Endothelial cell of umbilical vein (primary cell): ENCODE measurements around the gene FOXP1. TPM values are rescaled to one million over a fixed set of nuclear protein-coding genes. Genes with fewer than 3 reads are reported as not detected.

Experiments used
- BruUV-seq: library from RNA; stranded (reverse); fragments of 400-500 nt; replicated peaks from 2 replicates; lab custom pipeline; 2021; lab: Mats Ljungman, UMichigan
- CTCF ChIA-PET: fragments of 300-600, 350-600 bp; sonication (Branson Sonifier 250); formaldehyde crosslinking; loops from one replicate; lab custom pipeline; 2021; ENCODE audit warnings: antibody characterized with exemption, inconsistent platforms; lab: Charles Lee
- POLR2A ChIA-PET: fragments of 300-600, 350-600 bp; sonication (Branson Sonifier 250); formaldehyde crosslinking; loops from one replicate; lab custom pipeline; 2021; ENCODE audit warnings: antibody characterized with exemption, inconsistent platforms; lab: Charles Lee
- DNase-seq: peaks from one replicate; pipeline ENCODE4 v3.0.0-alpha.2; 2011; ENCODE audit warnings: low read depth, low spot score
- FAIRE-seq: peaks from 2 replicates; lab custom pipeline; 2011; peaks lifted over from hg19 to GRCh38; lab: Jason Lieb, UNC
- H2AFZ ChIP-seq: 2 replicates; pipeline ENCODE4 v1.6.0; 2012; ENCODE audit warnings: low read depth, low read length, control low read depth, inconsistent platforms
- H3K27ac ChIP-seq: 2 replicates; pipeline ENCODE4 v1.5.1; 2011; ENCODE audit warnings: low read depth, mild to moderate bottlenecking, control low read depth, low read length, moderate library complexity; ENCODE audit not compliant: insufficient read depth
- H3K27me3 ChIP-seq, 2 experiments: 2 replicates each; pipeline versions ENCODE4 v1.6.0 to v1.6.1; 2011; ENCODE audit warnings: low read length in 2 of 2, mixed read lengths in 1 of 2; ENCODE audit not compliant: control insufficient read depth in 2 of 2, insufficient read depth in 2 of 2
- H3K36me3 ChIP-seq, 2 experiments: 2 replicates in 1 of 2; 3 replicates in 1 of 2; pipeline ENCODE4 v1.5.1; 2011; ENCODE audit warnings: low read length in 2 of 2, mild to moderate bottlenecking in 1 of 2, moderate library complexity in 1 of 2; ENCODE audit not compliant: control insufficient read depth in 2 of 2, insufficient read depth in 2 of 2; ENCODE audit errors: extremely low read depth in 1 of 2
- H3K4me1 ChIP-seq: 3 replicates; pipeline ENCODE4 v1.5.1; 2011; ENCODE audit warnings: mild to moderate bottlenecking, low read length; ENCODE audit not compliant: control insufficient read depth, insufficient read depth; ENCODE audit errors: extremely low read depth
- H3K4me2 ChIP-seq: 2 replicates; pipeline ENCODE4 v1.6.1; 2011; ENCODE audit warnings: low read length, control low read depth, mixed read lengths; ENCODE audit not compliant: insufficient read depth
- H3K4me3 ChIP-seq, 3 experiments: fragments of 200-600 bp in 1 of 3; sonication (generic), shearing (Covaris generic) in 1 of 3; replicated peaks in 1 of 3; 2 replicates each; pipeline ENCODE4 v1.5.1; 2011 to 2016; ENCODE audit warnings: control low read depth in 3 of 3, low read length in 3 of 3, mild to moderate bottlenecking in 2 of 3, inconsistent platforms in 1 of 3, low read depth in 1 of 3, moderate library complexity in 1 of 3; ENCODE audit not compliant: insufficient read depth in 1 of 3
- H3K79me2 ChIP-seq: 2 replicates; pipeline ENCODE4 v1.6.0; 2012; ENCODE audit warnings: low read length, inconsistent platforms; ENCODE audit not compliant: control insufficient read depth, insufficient read depth
- H3K9ac ChIP-seq: replicated peaks from 2 replicates; pipeline ENCODE3; 2011; ENCODE audit warnings: low read length, control low read depth; ENCODE audit not compliant: insufficient read depth; ENCODE audit errors: extremely low read depth
- H3K9me1 ChIP-seq: replicated peaks from 3 replicates; pipeline ENCODE4 v1.6.0; 2011; ENCODE audit warnings: mild to moderate bottlenecking, low read length; ENCODE audit not compliant: control insufficient read depth, insufficient read depth; ENCODE audit errors: extremely low read depth
- H3K9me3 ChIP-seq: replicated peaks from 2 replicates; pipeline ENCODE4 v1.5.1; 2012; ENCODE audit warnings: low read length, inconsistent platforms; ENCODE audit not compliant: control insufficient read depth, insufficient read depth
- H4K20me1 ChIP-seq: replicated peaks from 2 replicates; pipeline ENCODE3; 2011; ENCODE audit warnings: mild to moderate bottlenecking, low read length; ENCODE audit not compliant: control insufficient read depth, insufficient read depth; ENCODE audit errors: extremely low read depth
- CTCF ChIP-seq, 2 donors: IDR thresholded peaks; 1 replicate in 1 of 2; 2 replicates in 1 of 2; pipeline ENCODE4 v1.5.1; 2011; ENCODE audit warnings: low read length in 2 of 2, mild to moderate bottlenecking in 2 of 2, moderate library complexity in 2 of 2, control low read depth in 1 of 2, inconsistent platforms in 1 of 2, low read depth in 1 of 2; ENCODE audit not compliant: insufficient read depth in 1 of 2; ENCODE audit errors: extremely low read depth in 1 of 2
- EZH2 ChIP-seq: IDR thresholded peaks from 2 replicates; pipeline ENCODE4 v1.6.1; 2012; ENCODE audit warnings: borderline replicate concordance, low read depth, mild to moderate bottlenecking, moderate library complexity, low read length, inconsistent platforms; ENCODE audit not compliant: severe bottlenecking
- FOS ChIP-seq: IDR thresholded peaks from 2 replicates; pipeline ENCODE4 v1.6.1; 2011; ENCODE audit warnings: mild to moderate bottlenecking, low read length, moderate library complexity, borderline replicate concordance; ENCODE audit not compliant: insufficient read depth
- GATA2 ChIP-seq: IDR thresholded peaks from 2 replicates; pipeline ENCODE4 v1.7.0; 2011; ENCODE audit warnings: low read depth, mild to moderate bottlenecking, moderate library complexity, mixed read lengths, low read length; ENCODE audit not compliant: insufficient read length, insufficient read depth
- JUN ChIP-seq: IDR thresholded peaks from 2 replicates; pipeline ENCODE4 v1.6.1; 2011; ENCODE audit warnings: borderline replicate concordance, low read depth; ENCODE audit not compliant: insufficient read length, insufficient read depth
- MAX ChIP-seq: IDR thresholded peaks from 2 replicates; pipeline ENCODE4 v1.6.1; 2011; ENCODE audit not compliant: insufficient read depth, insufficient read length
- MYC ChIP-seq: IDR thresholded peaks from one replicate; pipeline ENCODE4 v1.6.1; 2011; ENCODE audit warnings: mild to moderate bottlenecking, low read depth, low read length
- POLR2A ChIP-seq: IDR thresholded peaks from 2 replicates; pipeline ENCODE4 v1.6.1; 2012; ENCODE audit warnings: low read depth, mild to moderate bottlenecking, control low read depth, low read length
- POLR2AphosphoS5 ChIP-seq: IDR thresholded peaks from 2 replicates; pipeline ENCODE4 v1.6.1; 2012; ENCODE audit warnings: low read depth, mild to moderate bottlenecking, control low read depth, low read length, moderate library complexity; ENCODE audit not compliant: insufficient read depth
- dilution Hi-C: fragments of 300-500 bp; cut with MboI; formaldehyde crosslinking; loops from one replicate; pipeline ENCODE4 v1.15.0; 2019; ENCODE audit warnings: low sequenced_read_pairs; ENCODE audit not compliant: extremely low pct_ligation_motif_present
- intact Hi-C: fragments of 100-400 bp; cut with micrococcal nuclease; formaldehyde crosslinking; loops from one replicate; pipeline ENCODE4 v1.10.0; 2022
- polyA plus RNA-seq, 4 experiments: library from polyadenylated mRNA; depleted of rRNA in 3 of 4; stranded (reverse) in 3 of 4; unstranded in 1 of 4; fragments of >200 nt; gene quantifications; 2 replicates each; pipeline versions ENCODE4 v1.2.1 to v1.2.3, GENCODE V29; 2011 to 2012; ENCODE audit warnings: missing spikeins in 1 of 4
- total RNA-seq: library from RNA; stranded (reverse); gene quantifications from 2 replicates; pipeline ENCODE4 v1.2.3, GENCODE V29; 2021

The FOXP1 gene
- total and polyA plus RNA-seq, 2 donors (not counting 3 experiments of a cell fraction or from before 2014, with no cell fraction given) = 41.0 to 107 TPM

- FAIRE-seq (no peak), DNase-seq (no peak)
- Histone ChIP-seq H3K9ac (no peak overlapping the region), H3K9me3 (no peaks in the 10 kb centered on the region), H3K27ac (no peak overlapping the region), H3K4me3 (no peak overlapping the region), H3K79me2 (no peaks in the 10 kb centered on the region), H4K20me1 (no peaks in the 10 kb centered on the region), H3K4me1 (no peaks in the 10 kb centered on the region), H3K27me3 (no peaks in the 10 kb centered on the region), H3K4me2 (no peak overlapping the region), H2AFZ (no peak overlapping the region), H3K9me1 (no peaks in the 10 kb centered on the region), H3K36me3 (no peaks in the 10 kb centered on the region)
- intact Hi-C loops (no loop called here), dilution Hi-C loops (no loop called here)
- POLR2A ChIA-PET = no interaction called here
- CTCF ChIA-PET = no interaction called here
- TF ChIP-seq POLR2A (no peak), GATA2 (no peak), FOS (no peak), MAX (no peak), JUN (no peak), MYC (no peak), EZH2 (no peak), CTCF (IDR thresholded peaks at IDR 0.05; ENCODE audit: extremely low read depth in 1 of 2, insufficient read depth in 1 of 2, low read depth in 1 of 2, low read length in 2 of 2) (no peak), POLR2AphosphoS5 (no peak)
- BruUV-seq = no TSS peak
Measured at GRCh38 chr3:71348831-71349230, 234.7 kb downstream of the FOXP1 start.
